Measurements from ENCODE around the gene LAMC3. TPM values are rescaled to one million over a fixed set of nuclear protein-coding genes. Genes with fewer than 3 reads are reported as not detected.

The LAMC3 gene
- total and polyA plus RNA-seq, 7 donors: 0.17 to 0.96 (median 0.22) TPM; not detected in 1

DNA sequence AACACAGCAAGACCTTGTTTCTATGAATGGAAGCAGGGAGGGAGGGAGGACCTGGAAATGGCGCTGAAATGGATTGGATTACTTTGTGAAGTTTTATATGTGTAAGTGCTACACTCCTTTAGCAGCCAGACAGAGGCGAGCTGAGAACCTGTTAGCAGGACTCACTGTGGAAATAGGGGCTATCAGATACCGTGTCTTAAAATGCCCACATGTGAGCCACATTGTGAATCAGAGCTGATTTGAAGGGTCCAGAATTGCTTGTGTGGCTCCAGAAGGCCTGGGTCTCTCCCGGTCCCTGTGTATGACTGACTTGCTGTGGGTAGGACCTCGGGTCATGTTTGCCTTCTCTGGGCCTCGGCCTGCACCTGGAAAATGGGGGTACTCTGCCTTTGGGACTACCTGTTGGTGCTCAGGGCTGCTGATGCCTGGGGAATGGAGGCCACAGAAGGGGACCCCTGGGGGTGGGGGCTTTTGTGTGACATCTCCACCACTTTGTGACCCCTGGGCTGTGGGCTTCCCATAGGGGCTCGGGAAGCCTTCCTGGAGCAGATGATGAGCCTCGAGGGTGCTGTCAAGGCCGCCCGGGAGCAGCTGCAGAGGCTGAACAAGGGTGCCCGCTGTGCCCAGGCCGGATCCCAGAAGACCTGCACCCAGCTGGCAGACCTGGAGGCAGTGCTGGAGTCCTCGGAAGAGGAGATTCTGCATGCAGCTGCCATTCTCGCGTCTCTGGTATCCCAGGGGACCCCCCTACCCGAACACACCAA, 63.3 kb downstream of the LAMC3 start:
- TF ChIP-seq, protein P1, sequence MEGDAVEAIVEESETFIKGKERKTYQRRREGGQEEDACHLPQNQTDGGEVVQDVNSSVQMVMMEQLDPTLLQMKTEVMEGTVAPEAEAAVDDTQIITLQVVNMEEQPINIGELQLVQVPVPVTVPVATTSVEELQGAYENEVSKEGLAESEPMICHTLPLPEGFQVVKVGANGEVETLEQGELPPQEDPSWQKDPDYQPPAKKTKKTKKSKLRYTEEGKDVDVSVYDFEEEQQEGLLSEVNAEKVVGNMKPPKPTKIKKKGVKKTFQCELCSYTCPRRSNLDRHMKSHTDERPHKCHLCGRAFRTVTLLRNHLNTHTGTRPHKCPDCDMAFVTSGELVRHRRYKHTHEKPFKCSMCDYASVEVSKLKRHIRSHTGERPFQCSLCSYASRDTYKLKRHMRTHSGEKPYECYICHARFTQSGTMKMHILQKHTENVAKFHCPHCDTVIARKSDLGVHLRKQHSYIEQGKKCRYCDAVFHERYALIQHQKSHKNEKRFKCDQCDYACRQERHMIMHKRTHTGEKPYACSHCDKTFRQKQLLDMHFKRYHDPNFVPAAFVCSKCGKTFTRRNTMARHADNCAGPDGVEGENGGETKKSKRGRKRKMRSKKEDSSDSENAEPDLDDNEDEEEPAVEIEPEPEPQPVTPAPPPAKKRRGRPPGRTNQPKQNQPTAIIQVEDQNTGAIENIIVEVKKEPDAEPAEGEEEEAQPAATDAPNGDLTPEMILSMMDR (IDR thresholded peaks at IDR 0.05): no peak
- intact Hi-C loops (cut with DNase I): no loop called here
- DNase-seq: no peak
- no peak for ATAC-seq
- Histone ChIP-seq H3K4me3 (no peak overlapping the region), H3K27me3 (ENCODE audit: insufficient read depth in 3 of 3, low read length in 2 of 3) (peaks cover 0 to 19% (median 2%) of the 10 kb centered on the region in 3 donors), H3K9me3 (no peaks in the 10 kb centered on the region), H3K4me1 (peaks cover 9% of the 10 kb centered on the region), H3K27ac (no peak overlapping the region), H3K36me3 (ENCODE audit: insufficient read depth in 1 of 2, low read depth in 1 of 2) (no peaks in the 10 kb centered on the region)
- 57 to 58% (median 58%) methylated on average over 15 to 16 of the region's 16 CpGs for WGBS, 3 donors

GRCh38 chr9:131072871-131073237, 63.9 kb downstream of the LAMC3 start:
- TF ChIP-seq, protein P1 (IDR thresholded peaks at IDR 0.05): no peak
- Histone ChIP-seq H3K9me3 (no peaks in the 10 kb centered on the region), H3K36me3 (ENCODE audit: insufficient read depth in 1 of 2, low read depth in 1 of 2) (no peaks in the 10 kb centered on the region), H3K27me3 (ENCODE audit: insufficient read depth in 3 of 3, low read length in 2 of 3) (peaks cover 0 to 13% (median 2%) of the 10 kb centered on the region in 3 donors), H3K27ac (no peak overlapping the region), H3K4me3 (no peak overlapping the region), H3K4me1 (peaks cover 9% of the 10 kb centered on the region)
- ATAC-seq: no peak
- 78 to 82% (median 78%) methylated on average over 9 of the region's 9 CpGs for WGBS, 3 donors
- DNase-seq: no peak
- intact Hi-C loops (cut with DNase I): no loop called here

- no peak overlapping the region for H3K4me3 ChIP-seq
- ATAC-seq: no peak
- H3K27me3 ChIP-seq (ENCODE audit: insufficient read depth in 3 of 3, low read length in 2 of 3): no peaks in the 10 kb centered on the region
- DNase-seq: no peak
- H3K9me3 ChIP-seq: no peaks in the 10 kb centered on the region
- intact Hi-C loops (cut with DNase I): no loop called here
- H3K4me1 ChIP-seq: peaks cover 3% of the 10 kb centered on the region
- no peak overlapping the region for H3K27ac ChIP-seq
- WGBS, 3 donors: 69 to 76% (median 74%) methylated on average over 15 of the region's 15 CpGs
- no peaks in the 10 kb centered on the region for H3K36me3 ChIP-seq (ENCODE audit: insufficient read depth in 1 of 2, low read depth in 1 of 2)
- TF ChIP-seq, protein P1 (IDR thresholded peaks at IDR 0.05): no peak
Measured at GRCh38 chr9:131076347-131077195, 67.6 kb downstream of the LAMC3 start.

DNA sequence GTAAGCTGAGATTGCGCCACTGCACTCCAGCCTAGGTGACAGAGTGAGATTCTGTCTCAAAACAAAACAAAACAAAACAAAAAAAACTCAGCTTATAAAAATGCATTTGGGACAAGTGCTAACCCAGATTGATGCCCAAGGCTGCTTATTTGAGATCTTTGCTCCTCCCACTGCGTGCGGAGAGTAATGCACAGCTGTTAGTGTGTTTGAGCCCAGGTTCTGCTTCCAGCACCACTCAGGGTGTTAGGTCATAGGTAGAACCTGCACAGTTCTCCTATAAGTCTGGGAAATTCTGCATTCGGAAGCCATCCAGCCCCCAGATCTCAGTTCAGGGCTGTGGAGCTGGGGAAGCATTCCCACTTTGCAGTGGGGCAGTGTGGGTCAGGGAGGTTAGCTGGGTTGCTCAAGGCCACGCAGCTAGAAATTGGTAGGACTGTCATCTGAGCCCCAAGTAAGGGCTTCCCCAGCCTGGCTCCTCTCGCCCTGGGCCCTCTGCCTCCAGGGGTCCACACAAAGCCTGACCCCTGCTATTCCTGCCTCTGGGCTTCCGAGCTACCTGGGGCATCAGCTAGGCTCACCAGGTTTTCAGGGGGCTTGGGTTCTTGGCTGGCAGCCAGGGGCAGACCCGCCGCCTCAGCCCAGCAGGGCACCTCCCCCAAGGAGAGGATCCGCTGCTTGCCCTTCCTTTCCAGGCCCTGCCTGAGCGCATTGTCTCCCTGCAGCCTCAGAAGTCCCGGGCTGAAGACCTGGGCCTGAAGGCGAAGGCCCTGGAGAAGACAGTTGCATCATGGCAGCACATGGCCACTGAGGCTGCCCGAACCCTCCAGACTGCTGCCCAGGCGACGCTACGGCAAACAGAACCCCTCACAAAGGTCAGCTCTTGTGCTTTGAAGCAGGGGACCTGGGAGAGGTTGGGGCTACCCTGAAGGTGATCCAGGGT, 69.7 kb downstream of the LAMC3 start:
- no peaks in the 10 kb centered on the region for H3K27me3 ChIP-seq (ENCODE audit: insufficient read depth in 3 of 3, low read length in 2 of 3)
- 78 to 82% (median 79%) methylated on average over 17 of the region's 17 CpGs for WGBS, 3 donors
- intact Hi-C loops (cut with DNase I): no loop called here
- DNase-seq (no peak), ATAC-seq (no peak)
- H3K9me3 ChIP-seq: no peaks in the 10 kb centered on the region
- H3K27ac ChIP-seq: no peak overlapping the region
- TF ChIP-seq, protein P1 (IDR thresholded peaks at IDR 0.05): no peak
- H3K4me1 ChIP-seq: no peaks in the 10 kb centered on the region
- H3K36me3 ChIP-seq (ENCODE audit: insufficient read depth in 1 of 2, low read depth in 1 of 2): no peaks in the 10 kb centered on the region
- H3K4me3 ChIP-seq: no peak overlapping the region
